H54 (cell line): ENCODE data around the gene ARID4B.
"Not testable (repeated sequence)": the region's sequence is repeated elsewhere in the genome, so short reads cannot be mapped to it uniquely, and the experiment has no call there.

ENCODE experiments used
- DNase-seq: peaks from one replicate; pipeline ENCODE4 v3.0.0; 2011; ENCODE audit warnings: low spot score, mixed read lengths; ENCODE audit not compliant: insufficient read length
- FAIRE-seq: peaks from 3 replicates; lab custom pipeline; 2011; peaks lifted over from hg19 to GRCh38; lab: Jason Lieb, UNC
- POLR2A ChIP-seq: IDR thresholded peaks from 2 replicates; pipeline ENCODE4 v1.6.1; 2011; ENCODE audit warnings: low read depth, mild to moderate bottlenecking, low read length

The ARID4B gene

DNA sequence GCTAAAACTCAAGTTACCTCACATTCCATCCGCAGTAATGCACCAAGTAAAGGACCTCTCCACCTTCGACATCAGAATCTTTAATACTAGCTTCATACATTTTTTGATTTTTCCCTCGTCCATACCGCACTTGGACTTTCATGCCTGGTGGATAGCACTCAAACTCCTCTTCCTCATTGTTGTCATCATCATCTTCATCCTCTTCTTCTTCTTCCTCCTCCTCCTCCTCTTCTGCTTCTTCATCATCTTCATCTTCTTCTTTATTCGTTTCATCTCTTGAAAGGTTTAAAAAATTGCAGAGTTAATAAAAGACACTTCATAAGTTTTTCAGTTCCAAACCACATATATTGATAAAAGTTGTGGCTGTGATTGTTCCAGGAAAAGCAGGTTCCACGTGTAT lies 114.2 kb downstream of the ARID4B start:
- TF ChIP-seq POLR2A: no peak
- FAIRE-seq (no peak), DNase-seq (no peak)

DNA sequence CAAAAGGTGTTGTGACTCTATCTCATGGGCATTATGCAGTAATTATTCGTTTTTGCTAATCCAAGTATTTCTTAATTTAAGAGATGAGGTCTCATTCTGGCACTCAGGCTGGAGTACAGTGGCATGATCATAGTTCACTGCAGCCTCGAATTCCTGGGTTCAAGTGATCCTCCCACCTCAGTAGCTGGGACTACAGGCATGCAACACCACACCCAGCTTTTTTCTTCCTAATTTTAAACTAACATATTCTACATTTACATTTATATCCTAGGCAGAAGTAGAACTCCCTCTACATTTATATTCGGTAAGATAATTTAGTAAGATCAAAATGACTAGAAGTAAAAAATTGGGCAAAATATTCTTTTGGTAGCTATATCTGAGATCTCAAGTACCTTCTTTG lies 116.5 kb downstream of the ARID4B start:
- no peak for FAIRE-seq
- DNase-seq: no peak
- TF ChIP-seq POLR2A: no peak

DNA sequence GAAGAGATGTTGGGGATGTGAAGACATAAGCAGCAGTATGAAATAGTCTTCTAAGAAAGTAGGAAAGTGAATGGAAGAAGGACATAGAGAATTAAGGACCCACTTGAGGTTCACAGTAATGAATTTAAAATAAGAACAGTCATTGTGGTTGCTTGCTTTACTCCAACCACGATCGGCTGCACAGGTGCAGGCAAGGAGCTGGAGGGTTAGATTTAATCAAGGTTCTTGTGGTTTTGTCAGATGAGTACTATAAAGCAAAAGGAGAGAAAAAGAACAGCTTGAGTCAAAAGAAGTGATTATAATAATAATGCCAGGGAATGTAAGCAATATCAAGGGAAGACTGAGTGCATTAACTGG lies 120.8 kb downstream of the ARID4B start:
- DNase-seq (no peak), FAIRE-seq (no peak)
- no peak for TF ChIP-seq POLR2A

DNA sequence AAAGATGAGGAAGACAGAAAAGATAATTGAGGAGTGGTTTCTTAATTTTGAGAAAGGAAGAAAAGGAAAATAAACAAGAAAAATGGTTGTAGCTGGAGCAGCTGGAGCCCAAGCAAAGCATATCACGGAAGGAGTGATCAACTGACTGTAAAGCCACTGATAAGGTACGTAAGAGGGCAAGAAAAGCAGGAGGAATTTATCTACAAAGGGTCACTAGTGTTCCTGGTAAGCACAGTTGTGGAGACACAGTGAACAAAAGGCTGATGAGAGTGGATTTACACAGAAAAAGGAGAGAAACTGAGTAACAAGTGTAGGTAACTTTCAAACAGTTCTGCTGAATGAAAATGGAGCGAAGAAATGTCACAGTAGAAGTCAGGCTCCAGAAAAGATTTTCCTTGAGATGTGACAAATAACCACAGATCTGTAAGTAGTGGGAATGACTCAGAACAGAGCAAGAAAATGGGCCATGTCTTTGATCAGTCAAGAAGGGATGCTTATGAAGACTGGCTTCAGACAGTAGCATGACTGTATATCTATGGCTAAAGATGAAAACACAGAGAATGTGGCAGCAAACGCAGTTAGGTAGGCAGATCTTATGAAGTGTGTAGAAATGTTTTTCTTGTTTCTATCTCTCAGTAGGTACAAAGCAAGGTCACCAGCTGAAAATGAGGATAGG lies 121.3 kb downstream of the ARID4B start:
- TF ChIP-seq POLR2A: no peak
- FAIRE-seq: peak; percentile 94
- no peak for DNase-seq

DNA sequence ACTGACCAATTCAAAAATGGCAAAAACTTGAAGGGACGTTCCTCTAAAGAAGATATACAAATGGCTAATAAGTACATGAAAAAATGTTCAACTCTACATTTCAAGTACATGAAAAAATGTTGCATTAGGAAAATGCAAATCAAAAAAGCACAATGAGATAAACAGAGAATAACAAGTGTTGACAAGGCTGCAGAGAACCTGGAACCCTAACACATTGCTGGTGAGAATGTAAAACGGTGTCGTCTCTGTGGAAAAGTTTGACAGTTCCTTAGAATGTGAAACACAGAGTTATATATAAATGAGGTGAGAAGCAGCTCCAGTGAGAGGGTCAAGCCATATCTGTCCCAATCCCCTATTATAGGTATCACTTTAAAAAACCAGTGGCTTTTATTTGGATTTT lies 122.3 kb downstream of the ARID4B start:
- DNase-seq: no peak
- no peak for TF ChIP-seq POLR2A
- no peak for FAIRE-seq

DNA sequence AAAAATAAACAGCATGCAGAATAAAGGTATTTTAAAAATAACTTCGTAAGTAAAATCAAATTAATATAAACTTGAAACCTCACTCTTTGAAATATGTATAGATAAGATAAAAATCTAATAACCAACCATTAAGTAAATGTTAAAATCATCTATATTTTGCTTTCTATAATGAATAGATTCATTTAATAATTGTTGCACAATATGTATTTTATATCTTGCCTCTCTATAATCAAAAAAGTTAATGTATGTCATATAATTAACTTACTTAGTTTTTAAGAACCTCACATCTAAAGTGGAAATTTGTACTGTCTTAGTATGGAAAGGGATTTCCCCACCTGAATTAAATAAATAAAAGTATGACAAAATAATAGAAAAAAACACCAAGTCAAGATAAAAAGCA lies 124.6 kb downstream of the ARID4B start:
- DNase-seq (no peak), FAIRE-seq (no peak)
- TF ChIP-seq POLR2A: no peak

DNA sequence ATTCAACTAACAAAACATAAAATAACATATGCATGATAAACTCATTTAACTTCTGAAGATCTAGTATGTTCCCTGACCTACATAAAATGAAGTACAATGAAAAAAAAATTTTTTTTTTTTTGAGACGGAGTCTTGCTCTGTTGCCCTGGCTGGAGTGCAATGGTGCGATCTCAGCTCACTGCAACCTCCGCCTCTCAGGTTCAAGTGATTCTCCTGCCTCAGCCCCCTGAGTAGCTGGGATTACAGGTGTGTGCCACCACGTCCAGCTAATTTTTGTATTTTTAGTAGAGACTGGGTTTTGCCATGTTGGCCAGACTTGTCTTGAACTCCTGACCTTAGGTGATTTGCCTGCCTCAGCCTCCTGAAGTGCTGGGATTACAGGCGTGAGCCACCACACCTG lies 125.5 kb downstream of the ARID4B start:
- FAIRE-seq, DNase-seq: not testable (repeated sequence)

DNA sequence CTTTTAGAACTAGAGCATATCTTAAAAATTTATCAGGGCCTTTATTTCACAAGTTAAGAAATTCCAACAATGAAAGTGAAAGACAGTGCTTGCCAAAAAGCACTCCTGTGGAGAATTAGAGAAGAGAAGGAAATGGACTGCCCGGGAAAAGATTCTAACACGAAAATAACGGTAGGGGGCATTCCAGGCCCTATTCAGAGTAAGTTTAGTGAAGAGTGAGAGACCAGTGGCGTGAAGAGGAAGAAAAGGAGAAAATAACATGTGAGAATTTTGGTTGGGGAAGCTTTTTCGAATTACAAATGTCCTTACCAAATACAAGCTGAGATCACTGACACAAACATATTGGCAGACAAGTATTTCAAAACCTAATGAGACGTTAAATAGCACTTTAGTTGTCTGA lies 128.5 kb downstream of the ARID4B start:
- DNase-seq (no peak), FAIRE-seq (no peak)
- no peak for TF ChIP-seq POLR2A

DNA sequence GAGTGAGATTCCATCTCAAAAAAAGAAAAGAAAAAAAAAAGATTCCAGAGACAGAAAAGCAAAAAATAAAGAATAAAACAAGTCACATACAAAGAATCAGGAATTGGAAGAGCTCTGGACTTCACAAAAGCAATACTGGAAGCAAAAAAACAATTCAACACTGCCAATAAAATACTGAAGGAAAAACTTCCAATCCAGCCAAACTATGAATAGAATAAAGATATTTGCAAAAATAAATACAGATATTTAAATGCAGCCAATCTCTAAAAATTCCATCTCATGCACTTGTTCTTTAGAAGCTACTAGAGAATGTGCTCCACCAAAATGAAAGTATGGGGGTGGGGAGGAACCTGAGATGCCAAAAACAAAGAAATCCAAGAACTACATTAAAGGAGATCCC lies 137.5 kb downstream of the ARID4B start:
- TF ChIP-seq POLR2A: no peak
- DNase-seq (no peak), FAIRE-seq (no peak)

DNA sequence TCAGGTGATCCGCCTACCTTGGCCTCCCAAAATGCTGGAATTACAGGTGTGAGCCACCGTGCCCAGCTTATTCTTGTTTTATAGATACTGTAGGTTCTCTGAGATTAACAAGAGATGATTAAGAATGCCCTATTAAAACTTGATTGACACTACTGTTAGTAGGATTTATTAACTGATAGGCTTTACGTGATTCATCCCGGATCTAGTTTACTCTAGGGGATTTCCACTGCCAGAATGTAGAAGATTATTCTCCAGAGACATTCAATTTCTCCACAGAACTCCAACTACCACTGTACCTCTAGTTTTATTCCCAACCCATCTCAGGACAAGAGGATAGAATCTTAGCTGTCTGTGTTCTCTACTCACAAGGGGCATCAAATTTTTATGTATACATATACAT lies 140.7 kb downstream of the ARID4B start:
- DNase-seq: no peak
- no peak for FAIRE-seq
- TF ChIP-seq POLR2A: no peak

DNA sequence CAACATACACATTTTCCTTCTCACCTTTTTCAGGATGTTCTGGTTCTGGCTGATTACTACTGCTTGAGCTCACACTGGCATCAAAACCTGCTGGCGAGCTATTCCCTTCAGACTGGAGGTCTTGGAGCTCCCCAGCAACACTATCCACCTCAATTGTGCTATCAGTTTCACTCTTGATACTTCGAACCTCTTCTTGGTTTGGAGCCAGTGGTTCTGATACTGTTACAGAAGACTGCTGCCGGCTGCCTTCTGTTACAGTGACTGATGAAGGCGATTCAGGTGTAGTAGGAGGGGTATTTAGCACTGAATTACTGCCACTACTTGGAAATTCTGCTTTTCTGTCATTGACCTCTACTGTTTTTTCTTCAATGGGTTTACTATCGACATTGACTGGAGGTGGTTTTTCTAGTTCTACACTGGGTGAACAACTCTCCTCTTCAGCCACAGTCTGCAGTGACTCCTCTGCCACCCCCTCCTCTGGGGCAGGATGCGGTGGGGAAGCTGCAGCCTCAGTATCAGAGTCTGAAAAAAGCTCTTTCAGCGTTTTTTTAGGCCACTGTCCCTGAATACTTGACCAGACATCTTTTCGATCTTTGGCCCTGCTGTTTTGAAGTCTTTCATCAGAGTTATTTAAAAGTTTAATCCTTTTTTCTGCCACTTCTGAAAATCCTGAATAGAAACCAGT lies 146.3 kb downstream of the ARID4B start:
- FAIRE-seq (no peak), DNase-seq (no peak)
- TF ChIP-seq POLR2A: no peak

DNA sequence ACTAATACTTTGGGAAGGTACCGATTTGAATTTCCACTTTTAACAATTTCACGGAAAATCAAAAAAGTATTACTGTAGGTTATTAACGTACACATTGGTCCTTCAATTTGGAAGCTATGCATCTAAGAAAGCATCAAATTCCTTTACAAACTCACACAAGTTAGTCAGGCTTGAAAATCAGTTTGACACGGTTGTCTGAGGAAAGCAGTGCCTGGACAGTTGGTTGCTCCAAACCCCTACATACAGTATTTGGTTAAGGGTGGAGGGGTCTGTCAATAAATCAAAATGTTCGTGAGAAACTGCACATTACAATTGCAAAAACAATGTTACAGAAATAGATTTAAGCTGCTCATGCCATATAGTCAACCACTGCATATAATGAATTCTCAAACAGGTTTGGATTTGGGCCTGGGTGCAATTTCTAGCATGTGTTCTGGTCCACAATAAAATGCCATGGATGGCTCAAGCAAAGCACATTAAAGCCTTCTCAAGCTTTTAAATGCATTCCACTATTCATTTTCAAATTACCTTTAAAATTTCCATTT lies 147.0 kb downstream of the ARID4B start:
- DNase-seq: no peak
- no peak for FAIRE-seq
- no peak for TF ChIP-seq POLR2A

DNA sequence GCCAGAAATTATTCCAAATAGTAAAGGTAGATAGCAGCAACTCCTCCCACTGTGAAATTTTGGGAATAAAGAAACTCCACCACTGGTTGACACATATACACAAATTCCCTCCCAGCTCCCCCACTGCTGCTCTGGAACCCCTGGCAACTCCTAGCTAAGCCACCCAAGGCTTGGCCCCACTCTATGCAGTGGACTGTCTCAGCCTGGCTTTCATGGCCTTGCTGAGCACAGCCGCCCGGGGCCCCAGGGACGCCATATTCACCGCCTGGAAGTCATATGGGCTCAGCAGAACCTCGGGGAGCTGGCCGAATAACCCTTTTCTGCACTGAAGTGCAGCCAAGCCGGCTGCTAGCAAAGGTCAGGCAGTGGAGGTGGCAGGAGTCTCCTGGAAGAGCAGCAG lies 151.5 kb downstream of the ARID4B start:
- FAIRE-seq: no peak
- no peak for TF ChIP-seq POLR2A

DNA sequence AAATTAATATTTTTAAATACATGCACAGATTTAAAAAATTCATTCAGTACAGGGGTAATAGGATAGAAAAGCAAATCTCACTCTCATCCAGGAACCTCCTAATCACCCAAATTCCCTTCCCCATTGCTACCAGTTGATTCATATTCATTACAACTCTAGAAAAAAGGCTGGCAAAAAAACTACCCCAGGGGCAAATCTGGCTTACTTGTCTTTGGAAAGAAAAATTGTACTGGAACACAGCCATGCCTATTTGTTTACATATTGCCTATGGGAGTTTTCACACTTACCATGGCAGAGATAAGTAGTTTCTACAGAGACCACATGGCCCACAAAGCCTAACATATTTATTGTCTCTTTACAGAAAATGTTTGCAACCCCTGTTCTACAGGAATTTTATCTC lies 158.0 kb downstream of the ARID4B start:
- no peak for FAIRE-seq
- no peak for TF ChIP-seq POLR2A
- no peak for DNase-seq

More for the DNA sequence above, 151.5 kb downstream of the ARID4B start:
- DNase-seq: no peak

DNA sequence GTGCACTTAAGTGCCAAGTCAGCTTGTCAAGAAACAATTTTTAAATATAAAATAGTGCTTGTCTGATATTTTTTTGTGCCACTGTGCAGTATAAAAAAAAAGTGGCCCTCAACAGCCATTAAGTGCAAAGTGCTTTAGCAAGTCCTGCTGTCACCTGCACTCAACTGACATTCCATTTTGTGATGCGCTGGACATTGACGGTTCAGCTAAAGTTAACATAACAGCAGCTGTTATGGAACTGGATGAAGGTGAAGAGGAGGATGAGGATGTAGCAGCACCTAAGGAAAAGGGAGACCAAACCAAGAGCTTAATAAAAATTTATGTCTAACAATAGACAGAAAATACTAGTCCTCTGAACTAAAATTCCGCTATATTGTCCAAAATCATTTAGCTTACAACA lies 159.6 kb downstream of the ARID4B start:
- no peak for DNase-seq
- TF ChIP-seq POLR2A: no peak
- FAIRE-seq: no peak
